BJ (cell line): ENCODE results near the gene MAPKAPK2. TPM values are rescaled to one million over a fixed set of nuclear protein-coding genes. Genes with fewer than 3 reads are reported as not detected.
"Not testable (repeated sequence)": the region's sequence is repeated elsewhere in the genome, so short reads cannot be mapped to it uniquely, and the experiment has no call there.

Source experiments
- CTCF ChIA-PET: fragments of 350-600 bp; formaldehyde crosslinking; extraction: SDS; loops from one replicate; lab custom pipeline; 2021; ENCODE audit warnings: antibody characterized with exemption, inconsistent platforms; lab: Yijun Ruan, JAX
- POLR2A ChIA-PET: fragments of 300-600 bp; sonication (Branson Sonifier 250); formaldehyde crosslinking; extraction: SDS; loops from one replicate; lab custom pipeline; 2021; ENCODE audit warnings: antibody characterized with exemption; lab: Charles Lee
- DNase-seq: peaks from one replicate; pipeline ENCODE4 v3.0.0-alpha.2; 2011; ENCODE audit warnings: low read depth
- H3K27me3 ChIP-seq: 2 replicates; pipeline ENCODE4 v1.6.0; 2011; ENCODE audit warnings: low read length; ENCODE audit not compliant: control insufficient read depth, insufficient read depth
- H3K36me3 ChIP-seq: 2 replicates; pipeline ENCODE4 v1.5.1; 2011; ENCODE audit warnings: low read length; ENCODE audit not compliant: control insufficient read depth, insufficient read depth
- H3K4me3 ChIP-seq: 2 replicates; pipeline ENCODE4 v1.5.1; 2011; ENCODE audit warnings: low read depth, mild to moderate bottlenecking, control low read depth, low read length
- CTCF ChIP-seq: IDR thresholded peaks from 2 replicates; pipeline ENCODE4 v1.5.1; 2011; ENCODE audit warnings: low read depth, mild to moderate bottlenecking, control low read depth, inconsistent platforms, low read length, moderate library complexity; ENCODE audit not compliant: insufficient read depth
- polyA plus RNA-seq: library from polyadenylated mRNA; depleted of rRNA; stranded (reverse); fragments of >200 nt; gene quantifications from 2 replicates; pipeline ENCODE4 v1.2.3, GENCODE V29; 2011

The MAPKAPK2 gene
- polyA plus RNA-seq, 1 experiment = 80.1 TPM

GRCh38 chr1:206772243-206772937 is 87.7 kb downstream of the MAPKAPK2 start, which contains the start of gene IL10:
Gene IL10 (minus strand): TSS chr1:206772494. CDS start chr1:206772435, 59 bp downstream.
- CTCF ChIA-PET = interaction anchor here (2.2 kb wide), 1 partner anchor 14 kb away, joined by 7 read pairs; no protein-coding TSS in a partner anchor
- no peak within 1 kb of the TSS for H3K4me3 ChIP-seq
- H3K27me3 ChIP-seq = peaks cover 17% of the 10 kb centered on the region
- H3K36me3 ChIP-seq = no peaks in the 10 kb centered on the region
- POLR2A ChIA-PET = no interaction called here
- DNase-seq = no peak
- TF ChIP-seq CTCF = no peak

- Histone ChIP-seq H3K27me3 (peaks cover 17% of the 10 kb centered on the region), H3K36me3 (no peaks in the 10 kb centered on the region), H3K4me3 (no peak overlapping the region)
- POLR2A ChIA-PET = no interaction called here
- no peak for TF ChIP-seq CTCF
- CTCF ChIA-PET = interaction anchor here (1.0 to 1.2 kb wide), 3 partner anchors 24 to 47 kb away, joined by 3 read pairs; no protein-coding TSS in a partner anchor
- no peak for DNase-seq
Measured at GRCh38 chr1:206774093-206774492, 89.4 kb downstream of the MAPKAPK2 start.

GRCh38 chr1:206776229-206776628 is 91.5 kb downstream of the MAPKAPK2 start:
- peaks cover 14% of the 10 kb centered on the region for H3K27me3 ChIP-seq
- TF ChIP-seq CTCF = no peak
- H3K36me3 ChIP-seq = no peaks in the 10 kb centered on the region
- no peak overlapping the region for H3K4me3 ChIP-seq
- CTCF ChIA-PET = interaction anchor here (1.2 to 1.8 kb wide), 2 partner anchors 9 to 15 kb away, joined by 3 to 8 read pairs; no protein-coding TSS in a partner anchor
- DNase-seq = no peak
- POLR2A ChIA-PET = no interaction called here

GRCh38 chr1:206778031-206778430 is 93.3 kb downstream of the MAPKAPK2 start:
- ChIA-PET POLR2A (no interaction called here), CTCF (interaction anchor here (1.5 to 1.6 kb wide), 2 partner anchors 8 to 31 kb away, joined by 5 to 6 read pairs; no protein-coding TSS in a partner anchor)
- TF ChIP-seq CTCF = no peak
- DNase-seq = no peak
- Histone ChIP-seq H3K36me3 (no peaks in the 10 kb centered on the region), H3K27me3 (peaks cover 11% of the 10 kb centered on the region), H3K4me3 (no peak overlapping the region)

- POLR2A ChIA-PET, H3K36me3 ChIP-seq, H3K4me3 ChIP-seq, H3K27me3 ChIP-seq, DNase-seq: not testable (repeated sequence)
- CTCF ChIA-PET = interaction anchor here (0.7 to 1.3 kb wide), 2 partner anchors 9 to 17 kb away, joined by 3 read pairs; no protein-coding TSS in a partner anchor
Measured at GRCh38 chr1:206778911-206779310, 94.2 kb downstream of the MAPKAPK2 start.
